HG02610 (cell line): Measurements from ENCODE around the gene FGFR3.

Source experiments
- ATAC-seq: cut with Tn5 transposase; IDR thresholded peaks from one replicate; pipeline ENCODE4 v1.9.1; 2021; ENCODE audit warnings: mild to moderate bottlenecking, moderate library complexity; ENCODE audit not compliant: unreplicated experiment

Gene FGFR3

DNA sequence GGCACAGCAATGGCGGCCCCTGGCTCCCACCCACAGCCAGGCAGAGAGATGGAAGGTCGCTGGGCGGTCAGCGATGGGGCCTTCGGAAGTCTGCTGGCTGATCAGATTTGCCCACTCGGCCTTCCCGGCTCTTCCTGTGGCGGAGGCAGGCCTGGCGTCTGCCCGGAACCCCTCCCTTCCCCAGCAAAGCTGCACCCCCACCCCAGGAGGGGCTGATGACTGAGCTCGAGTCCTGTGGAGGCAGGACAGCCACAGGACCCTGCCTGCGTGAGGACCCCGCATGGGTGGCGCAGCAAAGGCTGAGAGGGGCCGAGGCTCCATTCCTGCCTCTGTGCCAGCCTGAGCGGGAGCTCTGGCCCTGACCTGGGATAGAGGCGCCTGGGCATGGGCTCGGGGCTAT lies 37.0 kb upstream of the FGFR3 start:
- no peak for ATAC-seq

DNA sequence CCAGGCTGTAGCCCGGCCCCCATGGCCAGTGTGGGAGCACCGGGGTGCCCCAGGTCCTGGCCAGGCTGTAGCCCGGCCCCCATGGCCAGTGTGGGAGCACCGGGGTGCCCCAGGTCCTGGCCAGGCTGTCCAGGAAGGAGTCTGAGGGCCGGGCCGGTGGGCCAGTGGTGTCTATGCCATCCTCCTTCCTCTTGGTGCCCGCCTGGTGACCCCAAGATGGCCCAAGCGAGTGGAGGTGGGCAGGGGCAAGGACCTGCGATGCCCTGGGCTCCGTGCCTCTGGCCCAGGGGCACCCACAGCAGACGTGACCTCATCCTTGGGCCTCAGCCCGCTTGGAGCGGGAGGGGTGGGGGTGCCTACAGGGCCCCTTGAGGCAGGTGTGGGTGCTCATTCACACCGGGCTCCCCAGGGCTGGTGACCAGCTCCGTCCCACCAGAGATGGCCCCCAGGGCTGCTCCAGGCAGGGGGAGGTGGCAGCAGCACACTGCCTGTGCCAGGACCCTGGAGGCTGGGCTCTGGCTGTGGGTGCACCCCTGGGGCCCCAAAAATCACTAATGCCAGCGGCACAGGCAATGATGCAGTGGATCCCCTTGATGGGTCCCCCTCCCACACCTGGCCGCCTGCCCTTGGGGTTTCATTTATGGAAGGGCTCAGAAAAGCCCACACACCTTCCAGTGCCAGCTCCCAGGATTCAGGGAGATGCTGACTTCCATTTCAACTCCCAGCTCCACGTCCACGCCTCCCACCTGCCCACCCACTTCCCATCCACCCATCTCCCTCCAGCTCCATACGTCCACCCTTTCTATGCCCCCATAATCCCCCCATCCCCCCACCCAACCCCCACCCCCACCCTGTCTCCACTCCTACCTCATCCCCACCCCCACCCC lies 36.0 kb upstream of the FGFR3 start:
- ATAC-seq, result no peak

GRCh38 chr4:1757836-1758235 lies 35.3 kb upstream of the FGFR3 start:
- no peak for ATAC-seq

GRCh38 chr4:1758306-1759121 lies 34.6 kb upstream of the FGFR3 start:
- ATAC-seq, result no peak

GRCh38 chr4:1759170-1759817 lies 33.8 kb upstream of the FGFR3 start:
- ATAC-seq, result no peak

DNA sequence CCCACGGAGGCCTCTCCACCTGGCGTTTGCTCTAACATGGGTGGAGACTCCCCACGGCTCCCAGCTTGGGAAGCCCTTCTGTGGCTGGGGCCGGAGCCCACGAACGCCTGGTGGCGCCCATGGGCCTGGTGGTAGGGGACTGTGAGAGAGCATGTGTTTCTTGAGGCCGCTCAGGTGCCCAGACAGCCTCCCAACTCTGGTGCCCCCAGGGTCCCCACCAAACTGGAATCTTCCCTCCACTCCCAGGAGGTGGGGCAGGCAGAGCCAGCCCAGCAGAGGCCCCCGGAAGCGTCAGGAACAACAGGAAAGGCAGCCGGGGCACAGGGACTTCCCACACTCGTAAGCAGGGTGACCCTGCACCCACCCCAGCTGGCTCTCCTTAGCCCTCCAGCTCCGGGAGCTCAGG lies 33.3 kb upstream of the FGFR3 start:
- ATAC-seq, result no peak

DNA sequence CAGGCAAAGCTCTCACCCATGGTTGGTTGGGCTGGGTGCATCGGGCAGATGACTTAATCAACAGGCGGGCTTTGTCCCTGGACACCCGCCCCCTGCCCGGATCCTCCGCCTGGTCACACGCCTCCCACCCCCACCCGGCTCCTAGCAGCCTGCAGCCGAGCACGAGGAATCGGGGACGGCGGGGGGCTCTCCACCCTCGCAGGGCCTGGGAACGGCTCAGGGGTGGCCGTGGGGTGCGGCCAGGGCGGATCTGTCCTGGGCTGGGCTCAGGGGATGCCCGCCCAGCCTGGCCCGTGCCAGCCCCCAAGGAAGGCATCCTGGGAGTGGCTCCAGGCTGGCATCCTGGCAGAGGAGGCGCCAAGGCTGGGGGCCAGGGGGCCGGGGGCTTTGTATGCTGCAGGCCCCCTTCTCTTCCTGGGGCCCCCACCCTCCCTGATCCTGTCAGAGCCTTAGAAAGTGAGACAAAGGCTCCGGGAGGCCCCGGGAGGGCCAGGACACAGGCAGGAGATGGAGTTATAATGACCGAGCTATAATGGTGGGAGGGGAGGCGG lies 32.5 kb upstream of the FGFR3 start:
- no peak for ATAC-seq

DNA sequence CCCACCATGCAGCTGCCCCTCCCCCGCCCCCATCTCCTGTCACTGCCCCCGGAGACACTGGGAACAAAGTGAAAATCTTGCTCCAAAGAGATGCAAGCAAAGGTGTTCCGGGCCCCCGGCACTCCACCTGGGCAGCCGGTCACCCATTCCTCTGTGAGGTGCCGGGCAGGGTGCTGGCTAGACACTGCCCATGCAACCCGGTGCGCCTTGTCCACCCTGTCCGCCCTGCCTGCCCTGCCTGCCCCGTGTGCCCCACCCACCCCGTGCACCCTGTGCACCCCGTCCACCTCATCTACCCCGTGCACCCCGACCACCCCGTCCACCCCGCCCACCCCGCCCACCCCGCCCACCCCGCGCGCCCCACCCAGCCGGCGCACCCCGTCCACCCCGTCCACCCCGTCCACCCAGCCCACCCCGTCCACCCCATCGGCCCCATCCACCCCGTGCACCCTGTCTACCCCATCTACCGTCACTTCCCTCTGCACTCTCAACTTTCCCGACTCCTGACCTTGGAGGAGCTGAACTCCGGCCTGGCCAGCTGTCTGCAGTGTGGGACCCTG lies 31.9 kb upstream of the FGFR3 start:
- no peak for ATAC-seq

DNA sequence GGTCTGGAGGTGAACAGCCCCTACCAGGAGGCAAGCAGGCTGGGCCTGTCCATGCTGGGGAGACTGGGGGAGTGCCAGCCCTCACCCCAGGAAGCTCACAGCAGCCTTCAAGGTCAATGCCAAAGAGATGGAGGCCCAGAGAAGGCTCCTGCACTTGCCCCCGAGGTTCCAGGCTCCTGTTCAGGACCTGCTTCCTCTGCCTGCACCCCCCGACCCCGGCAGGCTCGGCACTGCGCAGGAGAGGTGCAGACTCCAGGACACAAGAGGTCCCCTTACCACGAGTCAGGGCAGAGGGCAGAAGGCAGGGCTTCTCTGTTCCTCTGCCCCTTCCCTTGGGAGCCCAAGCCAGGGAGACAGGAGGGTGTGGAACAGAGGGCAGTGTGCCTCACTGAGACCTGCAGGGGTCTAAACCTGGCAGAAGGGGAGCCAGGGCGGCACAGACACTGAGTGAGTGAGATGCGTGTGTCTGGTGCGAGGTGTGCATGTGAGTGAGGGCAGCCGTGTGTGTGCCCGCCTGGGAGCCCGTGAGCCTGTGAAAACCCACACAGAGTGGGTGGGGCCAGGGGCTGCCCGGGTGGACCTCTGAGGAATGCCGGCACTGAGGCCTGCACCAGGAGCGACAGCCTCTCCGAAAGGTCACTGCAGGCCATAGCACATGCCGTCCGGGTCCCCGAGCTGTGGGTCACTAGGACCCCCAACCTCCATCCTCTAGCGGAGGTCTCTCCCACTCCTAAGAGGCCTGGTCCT lies 30.7 kb upstream of the FGFR3 start:
- ATAC-seq, result no peak

DNA sequence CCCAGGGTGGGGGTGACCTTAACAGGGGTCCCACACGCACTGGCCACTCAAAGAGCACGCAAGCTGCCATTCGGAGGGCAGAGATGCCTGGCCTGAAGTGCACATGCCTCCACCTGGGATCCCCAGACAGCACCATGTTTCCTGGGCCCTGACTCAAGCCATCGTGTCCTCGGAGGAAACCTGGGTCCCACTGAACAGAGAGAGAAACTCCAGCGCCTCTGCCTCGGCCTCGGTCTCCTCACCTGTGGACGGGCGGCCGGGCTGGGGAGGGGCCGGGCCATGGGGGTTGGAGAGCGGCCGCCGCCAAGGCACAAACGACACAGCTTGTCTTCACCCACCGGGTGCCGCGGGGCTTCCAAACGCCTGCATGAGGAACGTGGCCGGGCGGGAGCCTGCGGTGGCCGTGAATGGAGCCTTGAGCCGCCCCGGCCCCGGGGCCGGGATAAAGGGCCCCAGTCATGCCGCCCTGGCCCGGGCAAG lies 30.0 kb upstream of the FGFR3 start:
- no peak for ATAC-seq

GRCh38 chr4:1763550-1764080 lies 29.5 kb upstream of the FGFR3 start:
- ATAC-seq, result no peak

- ATAC-seq, result no peak
These were observed 28.4 kb upstream of the FGFR3 start for GRCh38 chr4:1764670-1765069.

GRCh38 chr4:1765409-1766072 lies 27.6 kb upstream of the FGFR3 start:
- ATAC-seq, result no peak

- ATAC-seq, result no peak
These were observed 26.7 kb upstream of the FGFR3 start for GRCh38 chr4:1766106-1767060.

- ATAC-seq, result no peak
These were observed 25.9 kb upstream of the FGFR3 start for GRCh38 chr4:1767061-1767769.

DNA sequence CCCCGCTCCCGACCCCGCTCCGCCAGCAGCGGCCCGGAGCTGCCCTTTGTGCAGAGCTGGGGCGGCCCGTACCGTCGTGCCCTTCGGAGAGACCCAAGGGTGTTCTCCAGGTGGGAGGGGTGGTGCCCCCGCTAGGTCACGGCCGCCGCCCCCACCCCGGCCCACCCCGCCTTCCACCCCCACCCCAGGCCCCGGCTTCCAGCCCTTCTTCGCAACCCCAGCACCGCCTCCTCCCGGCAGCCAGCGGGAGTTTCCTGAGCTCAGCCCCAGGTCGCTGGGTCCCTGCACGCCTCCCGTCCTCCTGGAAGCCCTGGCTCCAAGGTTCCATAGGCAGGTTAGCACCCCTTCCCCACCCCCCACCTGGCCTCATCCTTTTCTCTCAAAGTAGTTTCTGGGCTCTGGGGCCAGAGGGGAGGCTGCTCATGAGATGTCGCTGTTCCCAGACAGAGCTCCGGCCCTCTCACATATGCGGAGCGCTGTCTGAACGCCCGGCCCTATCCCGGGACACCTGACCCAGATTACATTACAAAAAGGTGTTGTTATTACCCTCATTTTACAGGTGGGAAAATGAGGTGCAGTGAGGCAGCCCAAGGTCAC lies 25.2 kb upstream of the FGFR3 start:
- ATAC-seq, result no peak

GRCh38 chr4:1768367-1769034 lies 24.6 kb upstream of the FGFR3 start:
- no peak for ATAC-seq
